Thyroid gland (tissue), 4 donors: ENCODE measurements around the gene SIGLEC10. TPM values are rescaled to one million over a fixed set of nuclear protein-coding genes. Genes with fewer than 3 reads are reported as not detected.
"Not testable (repeated sequence)": the region's sequence is repeated elsewhere in the genome, so short reads cannot be mapped to it uniquely, and the experiment has no call there.

ENCODE experiments used
- DNase-seq, 2 donors: peaks; one replicate each; pipeline ENCODE4 v3.0.0-alpha.2; 2019
- H3K27ac ChIP-seq, 3 donors: fragments of 200-600 bp; sonication (generic); 1 replicate in 2 of 3; 2 replicates in 1 of 3; pipeline ENCODE4 v1.5.1; 2016 to 2019; ENCODE audit warnings: mild to moderate bottlenecking in 1 of 3, moderate library complexity in 1 of 3
- H3K27me3 ChIP-seq: fragments of 200-600 bp; sonication (generic); one replicate; pipeline ENCODE4 v1.5.1; 2019
- H3K36me3 ChIP-seq, 2 donors: fragments of 200-600 bp; sonication (generic); one replicate each; pipeline ENCODE4 v1.5.1; 2016 to 2019
- H3K4me1 ChIP-seq, 2 donors: fragments of 200-600 bp; sonication (generic); one replicate each; pipeline ENCODE4 v1.5.1; 2017 to 2019
- H3K4me3 ChIP-seq, 3 donors: fragments of 200-600 bp; sonication (generic); replicated peaks in 1 of 3; 1 replicate in 2 of 3; 2 replicates in 1 of 3; pipeline ENCODE4 v1.5.1; 2016; ENCODE audit warnings: mild to moderate bottlenecking in 1 of 3
- H3K9me3 ChIP-seq: fragments of 200-600 bp; sonication (generic); one replicate; pipeline ENCODE4 v1.5.1; 2017
- POLR2A ChIP-seq, 2 donors: fragments of 450-650 bp; IDR thresholded peaks; one replicate each; pipeline ENCODE4 v1.6.1; 2017; ENCODE audit warnings: antibody characterized with exemption in 2 of 2, mild to moderate bottlenecking in 2 of 2, moderate library complexity in 1 of 2
- WGBS, 2 donors: methylation state at CpG; one replicate each; pipeline ENCODE4 v1.1.5; 2017; 5-methylcytosine and 5-hydroxymethylcytosine counted together
- intact Hi-C: fragments of 100-400 bp; cut with DNase I; formaldehyde crosslinking; loops from one replicate; pipeline ENCODE4 v1.15.1; 2023
- total RNA-seq, 4 donors: library from RNA; depleted of rRNA; stranded (reverse); fragments of >200 nt; gene quantifications; one replicate each; pipeline ENCODE4 v1.2.3, GENCODE V29; 2016
- TF ChIP-seq, protein P1 (sequence below), 6 experiments: fragments of 200-600 bp in 3 of 6; fragments of 450-650 bp in 3 of 6; sonication (generic) in 3 of 6; IDR thresholded peaks; one replicate each; pipeline ENCODE4 v1.5.1; 2016 to 2019; ENCODE audit warnings: antibody characterized with exemption in 6 of 6, mild to moderate bottlenecking in 2 of 6, inconsistent platforms in 1 of 6, moderate library complexity in 1 of 6

SIGLEC10 gene
- total RNA-seq, 4 donors from 2014 or later = 1.3 to 5.3 (median 2.9) TPM

DNA sequence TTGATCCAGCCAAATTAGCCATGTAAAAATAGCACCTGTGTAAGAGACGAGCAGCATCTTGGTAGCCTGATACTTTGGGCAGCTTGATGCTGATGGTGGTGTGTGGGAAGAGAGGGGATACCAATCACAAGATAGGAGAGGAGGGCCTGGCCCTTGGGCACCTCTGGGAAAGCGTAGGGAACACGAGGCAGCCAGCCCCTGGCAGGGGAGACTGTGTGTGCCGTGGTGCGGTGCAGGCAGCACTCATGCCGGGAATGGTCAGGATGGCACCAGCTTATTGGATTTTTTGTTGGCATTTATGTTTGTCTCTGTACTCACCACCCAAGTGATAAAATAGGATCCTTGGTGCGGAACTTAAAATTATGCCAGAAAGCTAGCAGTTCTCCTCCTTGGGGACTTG, 30.6 kb upstream of the SIGLEC10 start:
- no peaks in the 10 kb centered on the region for H3K27me3 ChIP-seq
- no peaks in the 10 kb centered on the region for H3K36me3 ChIP-seq
- H3K27ac ChIP-seq = no peak overlapping the region
- 81 to 85% methylated on average over 7 of the region's 7 CpGs for WGBS, 2 donors
- no peaks in the 10 kb centered on the region for H3K9me3 ChIP-seq
- intact Hi-C loops = no loop called here
- DNase-seq = no peak
- no peak overlapping the region for H3K4me3 ChIP-seq
- TF ChIP-seq, protein P1, sequence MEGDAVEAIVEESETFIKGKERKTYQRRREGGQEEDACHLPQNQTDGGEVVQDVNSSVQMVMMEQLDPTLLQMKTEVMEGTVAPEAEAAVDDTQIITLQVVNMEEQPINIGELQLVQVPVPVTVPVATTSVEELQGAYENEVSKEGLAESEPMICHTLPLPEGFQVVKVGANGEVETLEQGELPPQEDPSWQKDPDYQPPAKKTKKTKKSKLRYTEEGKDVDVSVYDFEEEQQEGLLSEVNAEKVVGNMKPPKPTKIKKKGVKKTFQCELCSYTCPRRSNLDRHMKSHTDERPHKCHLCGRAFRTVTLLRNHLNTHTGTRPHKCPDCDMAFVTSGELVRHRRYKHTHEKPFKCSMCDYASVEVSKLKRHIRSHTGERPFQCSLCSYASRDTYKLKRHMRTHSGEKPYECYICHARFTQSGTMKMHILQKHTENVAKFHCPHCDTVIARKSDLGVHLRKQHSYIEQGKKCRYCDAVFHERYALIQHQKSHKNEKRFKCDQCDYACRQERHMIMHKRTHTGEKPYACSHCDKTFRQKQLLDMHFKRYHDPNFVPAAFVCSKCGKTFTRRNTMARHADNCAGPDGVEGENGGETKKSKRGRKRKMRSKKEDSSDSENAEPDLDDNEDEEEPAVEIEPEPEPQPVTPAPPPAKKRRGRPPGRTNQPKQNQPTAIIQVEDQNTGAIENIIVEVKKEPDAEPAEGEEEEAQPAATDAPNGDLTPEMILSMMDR (IDR thresholded peaks at IDR 0.05) = no peak
- no peak for TF ChIP-seq POLR2A (IDR thresholded peaks at IDR 0.05)
- no peaks in the 10 kb centered on the region for H3K4me1 ChIP-seq

DNA sequence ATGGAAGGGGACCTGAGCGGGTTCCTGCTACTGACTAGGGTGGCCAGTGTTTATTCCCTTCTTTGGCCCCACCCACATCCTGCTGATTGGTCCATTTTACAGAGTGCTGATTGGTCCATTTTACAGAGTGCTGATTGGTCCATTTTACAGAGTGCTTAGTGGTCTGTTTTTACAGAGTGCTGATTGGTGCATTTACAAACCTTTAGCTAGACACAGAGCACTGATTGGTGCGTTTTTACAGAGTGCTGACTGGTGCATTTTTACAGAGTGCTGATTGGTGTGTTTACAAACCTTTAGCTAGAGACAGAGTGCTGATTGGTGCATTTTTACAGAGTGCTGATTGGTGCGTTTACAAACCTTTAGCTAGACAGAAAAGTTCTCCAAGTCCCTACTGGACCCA, 30.1 kb upstream of the SIGLEC10 start:
- H3K4me3 ChIP-seq, intact Hi-C loops, H3K4me1 ChIP-seq, H3K27me3 ChIP-seq, H3K9me3 ChIP-seq, H3K36me3 ChIP-seq, DNase-seq, H3K27ac ChIP-seq: not testable (repeated sequence)
- 80 to 82% methylated on average over 3 of the region's 3 CpGs for WGBS, 2 donors

DNA sequence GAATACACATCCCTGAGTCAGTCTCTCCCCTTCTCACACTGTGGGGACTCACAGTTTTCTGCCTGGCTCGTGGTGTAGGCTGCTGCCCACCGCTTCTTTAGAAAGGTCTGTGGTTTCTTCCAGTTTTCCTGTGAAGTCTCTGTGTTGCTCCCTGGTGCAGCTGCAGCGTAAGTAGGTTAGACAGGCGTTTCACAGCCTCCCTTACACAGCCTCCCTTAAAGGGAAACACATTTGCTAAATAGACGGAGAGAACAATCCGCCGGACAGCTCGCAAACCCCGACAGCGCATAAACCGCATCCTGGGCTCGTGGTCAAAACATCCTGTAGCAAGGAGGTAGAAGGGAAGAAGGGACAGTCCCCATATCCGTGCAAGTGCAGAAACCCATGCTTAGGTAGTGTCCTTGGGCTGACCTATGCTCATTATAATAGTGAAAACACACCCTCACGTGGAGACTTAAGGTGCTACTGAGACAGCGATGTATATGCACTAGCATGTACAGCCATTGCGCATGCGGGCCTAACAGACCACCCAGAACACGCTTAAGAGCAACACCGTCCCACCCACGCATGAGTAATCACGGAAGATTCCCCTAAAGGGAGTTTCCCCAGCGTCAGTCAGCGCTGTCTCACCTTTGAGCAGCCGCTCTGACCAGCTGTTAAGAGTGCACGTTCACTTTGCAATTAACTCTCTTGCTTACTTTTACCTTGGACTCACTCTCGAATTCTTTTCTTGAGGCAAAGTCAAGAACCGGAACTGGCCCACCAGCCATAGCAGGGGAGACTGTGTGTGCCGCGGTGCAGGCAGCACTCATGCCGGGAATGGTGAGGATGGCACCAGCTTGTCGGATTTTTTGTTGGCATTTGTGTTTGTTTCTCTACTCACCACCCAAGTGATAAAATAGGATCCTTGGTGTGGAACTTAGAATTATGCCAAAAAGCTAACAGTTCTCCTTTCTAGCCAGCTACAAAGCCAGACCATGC, 24.3 kb upstream of the SIGLEC10 start:
- peak in 1 of 2 donors; percentile 6 for DNase-seq
- H3K27ac ChIP-seq = no peak overlapping the region

DNA sequence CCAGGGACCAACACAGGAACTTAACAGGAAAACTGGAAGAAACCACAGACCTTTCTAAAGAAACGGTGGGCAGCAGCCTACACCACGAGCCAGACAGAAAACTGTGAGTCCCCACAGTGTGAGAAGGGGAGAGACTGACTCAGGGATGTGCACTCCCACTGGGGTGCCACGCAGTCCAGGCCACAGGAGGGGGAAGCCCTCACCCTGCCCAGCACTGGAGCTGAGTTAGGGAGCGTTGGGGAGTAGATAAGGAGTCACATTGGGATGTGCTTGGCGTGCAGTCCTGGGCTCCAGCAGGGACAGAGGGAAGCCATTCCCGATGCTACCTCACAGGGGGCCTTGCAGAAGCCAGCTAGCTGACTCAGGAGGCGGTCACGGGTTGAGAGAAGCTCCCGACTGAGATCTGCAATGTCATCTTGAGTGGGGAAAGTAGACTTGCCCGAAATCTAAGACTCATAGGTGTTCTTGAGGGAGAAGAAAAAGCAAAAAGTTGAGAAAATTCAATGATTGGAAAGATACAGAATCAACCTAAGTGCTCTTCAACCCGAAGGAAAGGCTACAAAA, 23.5 kb upstream of the SIGLEC10 start:
- Histone ChIP-seq H3K9me3 (no peaks in the 10 kb centered on the region), H3K27ac (no peak overlapping the region), H3K27me3 (no peaks in the 10 kb centered on the region), H3K4me1 (no peaks in the 10 kb centered on the region), H3K36me3 (no peaks in the 10 kb centered on the region), H3K4me3 (no peak overlapping the region)
- 40 to 45% methylated on average over 11 of the region's 11 CpGs for WGBS, 2 donors
- DNase-seq = no peak
- TF ChIP-seq POLR2A (IDR thresholded peaks at IDR 0.05) = no peak
- TF ChIP-seq, protein P1 (IDR thresholded peaks at IDR 0.05) = no peak
- intact Hi-C loops = no loop called here

More for the DNA sequence above, 24.3 kb upstream of the SIGLEC10 start:
- Histone ChIP-seq H3K4me3 (no peak overlapping the region), H3K9me3 (no peaks in the 10 kb centered on the region), H3K36me3 (no peaks in the 10 kb centered on the region), H3K27me3 (no peaks in the 10 kb centered on the region), H3K4me1 (no peaks in the 10 kb centered on the region)
- WGBS, 2 donors = 47 to 51% methylated on average over 30 to 31 of the region's 31 CpGs
- intact Hi-C loops = no loop called here
- no peak for TF ChIP-seq POLR2A (IDR thresholded peaks at IDR 0.05)
- TF ChIP-seq, protein P1 (IDR thresholded peaks at IDR 0.05) = no peak

DNA sequence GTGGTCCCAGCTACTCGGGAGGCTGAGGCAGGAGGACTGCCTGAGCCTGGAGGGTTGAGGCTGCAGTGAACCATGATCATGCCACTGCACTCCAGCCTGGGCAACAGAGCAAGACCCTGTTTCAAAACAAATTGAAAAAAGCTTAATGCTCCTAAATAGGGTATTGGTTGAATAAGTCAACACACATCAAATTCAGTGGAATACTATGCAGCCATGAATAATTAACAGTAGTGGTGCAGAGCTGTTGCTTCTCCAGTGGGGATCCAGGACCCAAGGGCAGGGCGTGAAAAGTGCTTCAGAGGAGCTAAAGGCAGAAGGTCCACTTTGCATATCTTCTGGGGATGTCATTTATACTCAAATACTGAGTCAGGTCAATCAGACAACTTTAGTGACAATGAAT, 22.6 kb upstream of the SIGLEC10 start:
- no peak for DNase-seq
- Histone ChIP-seq H3K36me3 (no peaks in the 10 kb centered on the region), H3K4me1 (no peaks in the 10 kb centered on the region), H3K27ac (no peak overlapping the region), H3K4me3 (no peak overlapping the region), H3K27me3 (no peaks in the 10 kb centered on the region), H3K9me3 (no peaks in the 10 kb centered on the region)
- no peak for TF ChIP-seq POLR2A (IDR thresholded peaks at IDR 0.05)
- TF ChIP-seq, protein P1 (IDR thresholded peaks at IDR 0.05) = no peak
- intact Hi-C loops = no loop called here
- WGBS, 2 donors = 72 to 86% methylated on average over 2 of the region's 2 CpGs
